ENCODE data around the gene LANCL2.
"Not testable (repeated sequence)": the region's sequence is repeated elsewhere in the genome, so short reads cannot be mapped to it uniquely, and the experiment has no call there.

LANCL2 gene

GRCh38 chr7:55382251-55382650, 17.1 kb downstream of the LANCL2 start:
- FAIRE-seq (no peak), DNase-seq (ENCODE audit: insufficient read length) (no peak)
- TF ChIP-seq POLR2A (IDR thresholded peaks at IDR 0.05; ENCODE audit: low read depth, low read length) (no peak), TAF1 (IDR thresholded peaks at IDR 0.05; ENCODE audit: borderline replicate concordance, low read depth, low read length) (no peak), POLR2AphosphoS5 (IDR thresholded peaks at IDR 0.05; ENCODE audit: low read depth, low read length) (no peak)

- no peak for DNase-seq (ENCODE audit: insufficient read length)
- no peak for FAIRE-seq
- TF ChIP-seq POLR2A (IDR thresholded peaks at IDR 0.05; ENCODE audit: low read depth, low read length) (no peak), TAF1 (IDR thresholded peaks at IDR 0.05; ENCODE audit: borderline replicate concordance, low read depth, low read length) (no peak)
Observed at GRCh38 chr7:55386541-55386940, 21.4 kb downstream of the LANCL2 start.

GRCh38 chr7:55387062-55387965, 22.2 kb downstream of the LANCL2 start:
- FAIRE-seq (no peak), DNase-seq (ENCODE audit: insufficient read length) (no peak)
- TF ChIP-seq POLR2AphosphoS5 (IDR thresholded peaks at IDR 0.05; ENCODE audit: low read depth, low read length) (no peak), POLR2A (IDR thresholded peaks at IDR 0.05; ENCODE audit: low read depth, low read length) (no peak), TAF1 (IDR thresholded peaks at IDR 0.05; ENCODE audit: borderline replicate concordance, low read depth, low read length) (no peak)

DNA sequence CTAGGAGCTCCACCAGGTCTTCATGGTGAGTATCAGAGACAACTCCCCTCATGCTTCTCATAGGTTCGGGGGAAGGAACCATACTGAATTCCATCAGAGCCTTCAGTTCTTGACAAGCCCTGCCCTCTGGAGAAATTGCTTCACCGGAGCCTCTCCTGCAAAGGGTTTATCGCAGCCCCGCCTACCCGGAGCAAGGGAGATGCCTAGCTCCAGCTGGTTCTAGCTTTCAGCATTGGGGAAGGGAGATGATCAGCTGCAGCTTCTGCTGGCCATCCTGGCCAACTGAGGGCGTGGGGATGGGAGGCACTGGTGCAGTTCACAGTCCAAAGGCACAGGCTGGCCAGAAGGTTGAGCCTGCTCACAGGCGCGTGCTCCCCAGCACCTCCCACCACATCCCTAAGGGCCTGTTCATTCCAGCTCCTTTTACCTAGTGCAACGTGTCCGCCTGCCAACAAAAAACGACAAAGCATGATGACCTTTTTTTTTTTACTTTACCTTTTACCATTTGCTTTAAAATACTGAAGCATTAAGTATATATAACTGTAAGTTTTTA, 31.2 kb downstream of the LANCL2 start:
- FAIRE-seq (no peak), DNase-seq (ENCODE audit: insufficient read length) (no peak)
- TF ChIP-seq POLR2AphosphoS5 (IDR thresholded peaks at IDR 0.05; ENCODE audit: low read depth, low read length) (no peak), TAF1 (IDR thresholded peaks at IDR 0.05; ENCODE audit: borderline replicate concordance, low read depth, low read length) (no peak), POLR2A (IDR thresholded peaks at IDR 0.05; ENCODE audit: low read depth, low read length) (no peak)

- no peak for TF ChIP-seq TAF1 (IDR thresholded peaks at IDR 0.05; ENCODE audit: borderline replicate concordance, low read depth, low read length)
- TF ChIP-seq POLR2AphosphoS5 (IDR thresholded peaks at IDR 0.05; ENCODE audit: low read depth, low read length), result no peak
- no peak for TF ChIP-seq POLR2A (IDR thresholded peaks at IDR 0.05; ENCODE audit: low read depth, low read length)
- DNase-seq (ENCODE audit: insufficient read length) (no peak), FAIRE-seq (no peak)
Observed at GRCh38 chr7:55397617-55398016, 32.5 kb downstream of the LANCL2 start.

GRCh38 chr7:55400191-55400590, 35.1 kb downstream of the LANCL2 start:
- DNase-seq (ENCODE audit: insufficient read length) (no peak), FAIRE-seq (no peak)
- TF ChIP-seq TAF1 (IDR thresholded peaks at IDR 0.05; ENCODE audit: borderline replicate concordance, low read depth, low read length), result no peak
- no peak for TF ChIP-seq POLR2A (IDR thresholded peaks at IDR 0.05; ENCODE audit: low read depth, low read length)
- TF ChIP-seq POLR2AphosphoS5 (IDR thresholded peaks at IDR 0.05; ENCODE audit: low read depth, low read length), result no peak

DNA sequence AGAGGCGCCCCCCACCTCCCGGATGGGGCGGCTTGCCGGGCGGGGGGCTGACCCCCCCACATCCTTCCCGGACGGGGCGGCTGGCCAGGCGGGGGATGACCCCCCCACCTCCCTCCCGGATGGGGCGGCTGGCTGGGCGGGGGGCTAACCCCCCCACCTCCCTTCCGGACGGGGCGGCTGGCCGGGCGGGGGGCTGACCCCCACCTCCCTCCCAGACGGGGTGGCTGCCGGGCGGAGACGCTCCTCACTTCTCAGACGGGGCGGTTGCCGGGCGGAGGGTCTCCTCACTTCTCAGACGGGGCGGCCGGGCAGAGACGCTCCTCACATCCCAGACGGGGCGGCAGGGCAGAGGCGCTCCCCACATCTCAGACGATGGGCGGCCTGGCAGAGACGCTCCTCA, 37.4 kb downstream of the LANCL2 start:
- FAIRE-seq; DNase-seq (ENCODE audit: insufficient read length): not testable (repeated sequence)

DNA sequence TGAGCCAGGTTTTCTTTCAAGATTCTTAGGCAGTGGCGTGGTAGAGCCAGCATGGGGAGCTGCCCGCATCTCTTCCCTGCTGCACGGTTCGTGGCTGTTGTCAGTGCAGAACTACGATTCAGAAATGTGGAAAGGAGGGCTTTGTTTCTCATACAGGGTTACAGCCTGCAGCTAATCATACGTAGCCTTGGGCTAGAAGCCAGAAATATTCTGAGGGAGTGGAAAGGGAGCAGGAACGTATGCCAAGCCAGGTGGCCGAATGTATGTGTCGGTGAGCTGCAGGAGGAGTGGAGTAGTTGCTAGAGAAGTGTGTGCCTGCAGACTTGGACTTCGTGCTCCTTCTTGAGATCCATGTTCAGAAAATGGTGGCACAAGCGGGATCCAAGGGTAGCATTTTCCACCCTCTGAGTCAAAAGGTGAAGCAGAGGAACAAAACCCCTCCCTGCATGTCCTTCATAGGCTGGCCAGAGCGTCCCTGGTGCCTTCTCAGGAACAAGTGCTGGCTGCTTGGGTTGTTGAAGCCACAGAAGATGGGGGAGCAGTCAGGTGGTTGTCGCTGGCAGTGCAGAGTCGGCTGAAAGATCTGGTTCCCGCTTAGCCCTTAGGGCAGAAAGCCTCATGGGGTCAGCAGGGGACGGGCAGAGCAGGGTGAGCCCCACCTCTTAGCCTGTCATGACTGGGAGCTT, 40.9 kb downstream of the LANCL2 start:
- no peak for FAIRE-seq
- TF ChIP-seq POLR2A (IDR thresholded peaks at IDR 0.05; ENCODE audit: low read depth, low read length), result no peak
- TF ChIP-seq TAF1 (IDR thresholded peaks at IDR 0.05; ENCODE audit: borderline replicate concordance, low read depth, low read length), result no peak
- no peak for TF ChIP-seq POLR2AphosphoS5 (IDR thresholded peaks at IDR 0.05; ENCODE audit: low read depth, low read length)
- DNase-seq (ENCODE audit: insufficient read length), result no peak

GRCh38 chr7:55409482-55410225, 44.5 kb downstream of the LANCL2 start:
- FAIRE-seq, result no peak
- no peak for DNase-seq (ENCODE audit: insufficient read length)
- no peak for TF ChIP-seq TAF1 (IDR thresholded peaks at IDR 0.05; ENCODE audit: borderline replicate concordance, low read depth, low read length)
- TF ChIP-seq POLR2AphosphoS5 (IDR thresholded peaks at IDR 0.05; ENCODE audit: low read depth, low read length), result no peak
- TF ChIP-seq POLR2A (IDR thresholded peaks at IDR 0.05; ENCODE audit: low read depth, low read length), result no peak

- no peak for DNase-seq (ENCODE audit: insufficient read length)
- TF ChIP-seq POLR2A (IDR thresholded peaks at IDR 0.05; ENCODE audit: low read depth, low read length), result no peak
- TF ChIP-seq POLR2AphosphoS5 (IDR thresholded peaks at IDR 0.05; ENCODE audit: low read depth, low read length), result no peak
- TF ChIP-seq TAF1 (IDR thresholded peaks at IDR 0.05; ENCODE audit: borderline replicate concordance, low read depth, low read length), result no peak
- peak; percentile 46 for FAIRE-seq
Observed at GRCh38 chr7:55410667-55411239, 45.6 kb downstream of the LANCL2 start.

DNA sequence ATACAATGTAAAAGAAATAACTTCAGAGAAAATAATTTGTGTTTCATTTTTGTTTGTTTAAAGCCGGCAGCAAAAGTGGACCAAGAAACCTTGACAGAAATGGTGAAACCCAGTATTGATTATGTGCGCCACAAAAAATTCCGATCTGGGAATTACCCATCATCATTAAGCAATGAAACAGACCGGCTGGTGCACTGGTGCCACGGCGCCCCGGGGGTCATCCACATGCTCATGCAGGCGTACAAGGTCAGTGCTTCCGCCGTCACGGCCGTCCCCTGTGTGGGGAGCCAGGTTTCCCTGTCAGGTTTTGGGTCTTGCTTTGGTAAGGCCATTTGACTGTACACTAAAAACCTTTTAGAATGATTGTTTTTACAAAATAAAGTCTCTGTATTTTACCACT, 46.7 kb downstream of the LANCL2 start:
- no peak for FAIRE-seq
- no peak for DNase-seq (ENCODE audit: insufficient read length)
- TF ChIP-seq POLR2AphosphoS5 (IDR thresholded peaks at IDR 0.05; ENCODE audit: low read depth, low read length), result no peak
- no peak for TF ChIP-seq POLR2A (IDR thresholded peaks at IDR 0.05; ENCODE audit: low read depth, low read length)
- no peak for TF ChIP-seq TAF1 (IDR thresholded peaks at IDR 0.05; ENCODE audit: borderline replicate concordance, low read depth, low read length)
